HG02610 (cell line): ENCODE results near the gene FARS2.

Experiments used
- ATAC-seq: cut with Tn5 transposase; IDR thresholded peaks from one replicate; pipeline ENCODE4 v1.9.1; 2021; ENCODE audit warnings: mild to moderate bottlenecking, moderate library complexity; ENCODE audit not compliant: unreplicated experiment

Gene FARS2

GRCh38 chr6:5817869-5818268, 556.6 kb downstream of the FARS2 start:
- ATAC-seq = no peak

DNA sequence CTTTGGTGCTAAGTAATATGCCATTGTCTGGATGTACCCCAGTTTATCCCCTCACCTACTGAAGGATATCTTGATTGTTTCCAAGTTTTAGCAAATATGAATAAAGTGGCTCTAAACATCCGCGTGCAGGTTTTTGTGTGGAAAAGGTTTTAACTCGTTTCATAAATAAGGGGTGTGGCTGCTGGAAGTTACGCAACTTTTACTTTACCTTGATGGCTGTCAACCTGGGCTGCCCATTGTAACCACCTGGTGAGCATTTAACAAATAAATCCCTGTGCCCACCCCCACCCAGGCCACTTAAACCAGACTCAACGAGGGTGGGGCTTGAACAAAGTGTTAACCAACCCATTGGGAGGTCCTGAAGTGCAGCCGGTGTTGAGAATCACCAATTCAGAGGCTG, 557.6 kb downstream of the FARS2 start:
- no peak for ATAC-seq
